ENCODE measurements around the gene TREML2.

DNA sequence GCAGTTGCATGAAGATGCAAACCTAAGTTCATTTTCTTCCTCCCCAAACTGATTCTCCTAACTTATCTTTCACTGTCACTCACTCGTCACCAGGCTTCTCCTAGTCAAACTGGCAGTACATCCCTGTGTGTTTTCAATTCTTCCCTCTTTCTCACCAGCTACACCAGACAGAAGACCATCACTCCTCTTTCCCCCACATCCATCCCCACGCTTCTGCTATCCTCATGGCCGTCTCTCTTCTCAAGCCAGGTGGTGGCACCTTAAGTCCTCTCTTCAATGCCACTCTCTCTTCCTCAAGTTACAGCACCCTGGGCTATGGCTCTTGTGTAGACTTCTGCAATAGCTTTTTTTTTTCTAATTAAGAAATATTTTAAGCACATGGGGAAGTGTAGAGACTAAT is 23.7 kb downstream of the TREML2 start:
- TF ChIP-seq, protein P1, sequence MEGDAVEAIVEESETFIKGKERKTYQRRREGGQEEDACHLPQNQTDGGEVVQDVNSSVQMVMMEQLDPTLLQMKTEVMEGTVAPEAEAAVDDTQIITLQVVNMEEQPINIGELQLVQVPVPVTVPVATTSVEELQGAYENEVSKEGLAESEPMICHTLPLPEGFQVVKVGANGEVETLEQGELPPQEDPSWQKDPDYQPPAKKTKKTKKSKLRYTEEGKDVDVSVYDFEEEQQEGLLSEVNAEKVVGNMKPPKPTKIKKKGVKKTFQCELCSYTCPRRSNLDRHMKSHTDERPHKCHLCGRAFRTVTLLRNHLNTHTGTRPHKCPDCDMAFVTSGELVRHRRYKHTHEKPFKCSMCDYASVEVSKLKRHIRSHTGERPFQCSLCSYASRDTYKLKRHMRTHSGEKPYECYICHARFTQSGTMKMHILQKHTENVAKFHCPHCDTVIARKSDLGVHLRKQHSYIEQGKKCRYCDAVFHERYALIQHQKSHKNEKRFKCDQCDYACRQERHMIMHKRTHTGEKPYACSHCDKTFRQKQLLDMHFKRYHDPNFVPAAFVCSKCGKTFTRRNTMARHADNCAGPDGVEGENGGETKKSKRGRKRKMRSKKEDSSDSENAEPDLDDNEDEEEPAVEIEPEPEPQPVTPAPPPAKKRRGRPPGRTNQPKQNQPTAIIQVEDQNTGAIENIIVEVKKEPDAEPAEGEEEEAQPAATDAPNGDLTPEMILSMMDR (IDR thresholded peaks at IDR 0.05), result no peak
- no peak for TF ChIP-seq POLR2A (IDR thresholded peaks at IDR 0.05)

Measured in vagina (tissue), 2 donors.